Epithelial cell of proximal tubule (primary cell): ENCODE measurements around the gene RUVBL2. TPM values are rescaled to one million over a fixed set of nuclear protein-coding genes. Genes with fewer than 3 reads are reported as not detected.

Source experiments
- DNase-seq: peaks from one replicate; pipeline ENCODE4 v3.0.0-alpha.2; 2011; ENCODE audit warnings: low read depth
- H3K4me3 ChIP-seq: 2 replicates; pipeline ENCODE4 v1.5.1; 2011; ENCODE audit warnings: low read depth, mild to moderate bottlenecking, low read length
- CTCF ChIP-seq: conservative IDR thresholded peaks from 2 replicates; pipeline ENCODE4 v1.5.1; 2012; ENCODE audit warnings: low read depth, mild to moderate bottlenecking, low read length
- total RNA-seq: library from RNA; depleted of rRNA; stranded (reverse); fragments of >200 nt; gene quantifications from 2 replicates; pipeline ENCODE4 v1.2.3, GENCODE V29; 2015

The RUVBL2 gene
- total RNA-seq, 1 donor from 2014 or later: 212 TPM

DNA sequence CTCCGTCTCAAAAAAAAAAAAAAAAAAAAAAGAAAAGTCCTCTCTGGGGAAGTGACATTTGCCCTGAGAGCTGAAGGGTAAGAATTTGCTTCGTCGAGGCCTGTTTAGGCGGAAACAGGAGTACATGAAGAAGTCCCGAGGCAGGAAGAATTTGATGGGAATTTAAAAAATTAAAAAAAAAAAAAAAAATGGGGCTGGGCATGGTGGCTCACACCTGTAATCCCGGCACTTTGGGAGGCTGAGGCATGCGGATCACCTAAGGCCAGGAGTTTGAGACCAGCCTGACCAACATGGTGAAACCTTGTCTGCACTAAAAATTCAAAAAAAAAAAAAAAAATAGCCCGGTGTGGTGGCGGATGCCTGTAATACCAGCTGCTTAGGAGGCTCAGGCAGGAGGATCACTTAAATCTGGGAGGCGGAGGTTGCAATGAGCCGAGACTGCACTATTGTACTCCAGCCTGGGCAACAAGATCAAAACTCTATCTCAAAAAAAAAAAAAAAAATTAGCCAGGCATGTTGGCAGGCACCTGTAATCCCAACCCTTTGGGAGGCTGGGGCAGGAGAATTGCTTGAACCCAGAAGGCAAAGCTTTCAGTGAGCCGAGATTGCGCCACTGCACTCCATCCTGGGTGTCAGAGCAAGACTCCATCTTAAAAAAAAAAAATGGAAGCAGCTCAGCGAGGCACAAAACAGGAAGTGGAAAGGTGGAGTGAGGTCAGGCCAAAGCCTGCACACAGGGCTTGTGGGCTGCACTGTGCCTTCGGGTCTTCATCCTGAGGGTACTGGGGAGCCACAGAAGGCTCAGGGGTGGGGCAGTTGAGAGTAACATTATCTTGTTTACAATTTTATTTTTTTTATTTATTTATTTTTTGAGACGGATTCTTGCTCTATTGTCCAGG is 34.1 kb upstream of the RUVBL2 start:
- TF ChIP-seq CTCF: no peak
- no peak overlapping the region for H3K4me3 ChIP-seq
- DNase-seq: no peak

GRCh38 chr19:48961051-48961649 is 32.5 kb upstream of the RUVBL2 start:
- DNase-seq: no peak
- TF ChIP-seq CTCF: no peak

DNA sequence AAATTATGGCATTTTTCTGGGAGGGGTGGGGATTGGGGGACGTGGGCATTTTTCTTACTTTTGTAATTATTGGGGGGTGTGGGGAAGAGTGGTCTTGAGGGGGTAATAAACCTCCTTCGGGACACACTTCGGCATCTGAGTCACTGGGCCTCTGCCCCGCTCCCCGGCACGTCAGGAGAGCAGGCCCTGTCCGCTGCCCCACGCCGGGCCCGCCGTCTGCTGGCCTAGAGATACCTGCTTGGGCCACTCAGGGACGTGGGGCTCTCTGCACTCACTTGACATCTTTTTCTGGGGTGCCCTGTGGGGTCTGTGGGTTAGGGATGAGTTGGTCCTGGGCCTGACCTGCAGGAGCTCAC is 32.0 kb upstream of the RUVBL2 start:
- no peak for DNase-seq
- no peak overlapping the region for H3K4me3 ChIP-seq
- no peak for TF ChIP-seq CTCF

More at GRCh38 chr19:48961051-48961649, 32.5 kb upstream of the RUVBL2 start:
- no peak overlapping the region for H3K4me3 ChIP-seq

GRCh38 chr19:48962029-48962848 is 31.4 kb upstream of the RUVBL2 start:
- DNase-seq: no peak
- H3K4me3 ChIP-seq: peak overlapping the region; percentile 17
- no peak for TF ChIP-seq CTCF

DNA sequence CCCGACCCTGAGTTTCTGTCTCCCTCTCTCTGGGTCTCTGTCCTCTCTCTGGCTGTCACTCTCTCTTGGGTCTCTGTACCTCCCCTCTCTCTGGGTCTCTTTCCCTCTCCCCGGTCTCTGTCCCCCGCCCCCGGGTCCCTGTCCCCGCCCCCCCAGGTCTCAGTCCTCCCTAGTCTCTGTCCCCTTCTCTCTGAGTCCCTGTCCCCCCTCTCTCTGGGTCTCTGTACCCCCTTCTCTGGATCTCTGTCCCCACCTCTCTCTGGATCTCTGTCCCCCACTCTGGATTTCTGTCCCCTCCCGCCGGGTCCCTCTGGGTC is 30.9 kb upstream of the RUVBL2 start:
- peak overlapping the region; percentile 51 for H3K4me3 ChIP-seq
- no peak for TF ChIP-seq CTCF
- no peak for DNase-seq

DNA sequence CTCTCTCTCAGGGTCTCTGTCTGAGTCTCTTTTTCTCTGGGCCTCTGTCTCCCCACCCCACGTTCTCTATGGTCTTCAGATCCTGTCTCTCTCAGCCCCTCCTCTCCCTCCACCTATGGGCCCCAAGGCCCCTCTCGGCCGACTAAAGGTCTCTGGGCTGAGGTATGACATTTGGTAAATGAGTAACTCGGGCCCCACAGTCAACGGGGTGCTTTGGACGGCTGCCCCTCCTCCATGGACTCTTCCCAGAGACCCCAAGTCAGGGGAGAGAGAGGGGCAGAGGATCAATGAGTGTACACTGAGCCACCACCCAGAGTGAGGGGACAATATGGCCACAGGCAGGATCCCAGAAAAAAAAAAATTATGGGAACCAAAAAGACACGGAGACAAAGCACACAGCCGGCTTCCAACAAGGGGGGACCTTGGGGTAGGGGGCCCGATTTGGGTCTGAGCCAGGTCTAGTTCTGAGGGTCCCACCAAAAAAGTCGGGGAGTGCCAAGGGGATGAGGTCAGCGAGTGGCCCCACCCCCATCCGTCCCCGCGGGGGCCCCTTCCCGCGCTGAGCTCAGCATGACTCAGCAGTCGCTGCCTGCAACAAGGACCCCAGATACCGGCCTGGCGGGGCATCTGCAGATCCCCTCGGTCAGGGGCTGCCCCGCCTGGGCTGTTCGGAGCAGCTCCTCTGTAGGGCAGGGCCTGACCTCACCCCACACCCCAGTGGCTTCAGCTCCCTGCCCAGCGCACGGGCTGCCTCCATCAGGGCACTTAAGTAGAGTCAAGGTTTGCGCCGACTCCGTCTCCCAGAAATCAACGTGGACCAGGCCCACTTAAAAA is 30.1 kb upstream of the RUVBL2 start:
- peak overlapping the region; percentile 51 for H3K4me3 ChIP-seq
- DNase-seq: no peak
- TF ChIP-seq CTCF: no peak
